H9 (cell line): ENCODE data around the gene ABCA7. TPM values are rescaled to one million over a fixed set of nuclear protein-coding genes. Genes with fewer than 3 reads are reported as not detected.
"Not testable (repeated sequence)": the region's sequence is repeated elsewhere in the genome, so short reads cannot be mapped to it uniquely, and the experiment has no call there.

Source experiments
- DNase-seq: peaks from one replicate; pipeline ENCODE4 v3.0.0-alpha.2; 2017
- H2AFZ ChIP-seq: one replicate; pipeline ENCODE4 v1.6.1; 2013; ENCODE audit warnings: mild to moderate bottlenecking, low read length, control low read depth, moderate library complexity
- H2AK5ac ChIP-seq: 2 replicates; pipeline ENCODE4 v1.6.1; 2013; ENCODE audit warnings: low read length, control low read depth, mixed read lengths; ENCODE audit not compliant: insufficient read length
- H2BK120ac ChIP-seq: one replicate; pipeline ENCODE4 v1.6.1; 2013; ENCODE audit warnings: low read depth, mild to moderate bottlenecking, low read length, control low read depth, inconsistent platforms; ENCODE audit not compliant: poor library complexity, severe bottlenecking
- H2BK12ac ChIP-seq: 2 replicates; pipeline ENCODE4 v1.6.1; 2013; ENCODE audit warnings: low read length, control low read depth, mixed read lengths, low read depth; ENCODE audit not compliant: insufficient read length
- H2BK15ac ChIP-seq: 2 replicates; pipeline ENCODE4 v1.6.1; 2013; ENCODE audit warnings: low read depth, low read length, control low read depth
- H2BK20ac ChIP-seq: one replicate; pipeline ENCODE4 v1.6.1; 2013; ENCODE audit warnings: low read depth, mild to moderate bottlenecking, low read length, control low read depth, inconsistent platforms; ENCODE audit not compliant: poor library complexity, severe bottlenecking
- H2BK5ac ChIP-seq: 2 replicates; pipeline ENCODE4 v1.6.1; 2013; ENCODE audit warnings: low read length, control low read depth, mixed read lengths; ENCODE audit not compliant: insufficient read length
- H3K14ac ChIP-seq: 2 replicates; pipeline ENCODE4 v1.6.1; 2013; ENCODE audit warnings: low read length, control low read depth; ENCODE audit not compliant: insufficient read depth
- H3K18ac ChIP-seq: 2 replicates; pipeline ENCODE4 v1.6.1; 2013; ENCODE audit warnings: low read depth, mild to moderate bottlenecking, mixed read lengths, low read length, control low read depth; ENCODE audit not compliant: insufficient read length
- H3K23ac ChIP-seq: 2 replicates; pipeline ENCODE4 v1.6.1; 2013; ENCODE audit warnings: low read length, control low read depth, mixed read lengths, low read depth; ENCODE audit not compliant: insufficient read length
- H3K23me2 ChIP-seq: 2 replicates; pipeline ENCODE4 v1.6.1; 2013; ENCODE audit warnings: low read depth, mild to moderate bottlenecking, mixed read lengths, low read length, control low read depth; ENCODE audit not compliant: insufficient read length, poor library complexity, severe bottlenecking
- H3K27ac ChIP-seq: 2 replicates; pipeline ENCODE4 v1.5.1; 2013; ENCODE audit warnings: low read length, control low read depth, mixed read lengths, low read depth; ENCODE audit not compliant: insufficient read length
- H3K27me3 ChIP-seq: 2 replicates; pipeline ENCODE4 v1.6.1; 2013; ENCODE audit warnings: low read length, control low read depth, inconsistent platforms; ENCODE audit not compliant: insufficient read depth
- H3K4ac ChIP-seq: 2 replicates; pipeline ENCODE4 v1.6.1; 2013; ENCODE audit warnings: low read depth, mild to moderate bottlenecking, control low read depth, inconsistent platforms, low read length, moderate library complexity
- H3K4me1 ChIP-seq: 2 replicates; pipeline ENCODE4 v1.6.1; 2013; ENCODE audit warnings: low read length, control low read depth, inconsistent platforms; ENCODE audit not compliant: insufficient read depth
- H3K4me2 ChIP-seq: 2 replicates; pipeline ENCODE4 v1.6.1; 2013; ENCODE audit warnings: low read length, control low read depth, mixed read lengths; ENCODE audit not compliant: insufficient read length, insufficient read depth
- H3K56ac ChIP-seq: 2 replicates; pipeline ENCODE4 v1.6.1; 2013; ENCODE audit warnings: low read depth, mild to moderate bottlenecking, mixed read lengths, low read length, control low read depth; ENCODE audit not compliant: insufficient read length
- H3K79me1 ChIP-seq: 2 replicates; pipeline ENCODE4 v1.6.1; 2013; ENCODE audit warnings: low read depth, mild to moderate bottlenecking, moderate library complexity, low read length, control low read depth, inconsistent platforms; ENCODE audit not compliant: insufficient read depth, poor library complexity, severe bottlenecking
- H3K79me2 ChIP-seq: 2 replicates; pipeline ENCODE4 v1.6.1; 2013; ENCODE audit warnings: low read length, control low read depth, inconsistent platforms; ENCODE audit not compliant: insufficient read depth
- H3K9ac ChIP-seq: 2 replicates; pipeline ENCODE4 v1.6.1; 2013; ENCODE audit warnings: low read length, control low read depth, mixed read lengths; ENCODE audit not compliant: insufficient read length; ENCODE audit errors: extremely low read depth
- H3K9me3 ChIP-seq: one replicate; pipeline ENCODE4 v1.6.1; 2013; ENCODE audit warnings: low read depth, low read length, inconsistent platforms; ENCODE audit not compliant: control insufficient read depth
- H3T11ph ChIP-seq: one replicate; pipeline ENCODE4 v1.6.1; 2013; ENCODE audit warnings: mild to moderate bottlenecking, low read length, control low read depth, inconsistent platforms
- H4K20me1 ChIP-seq: one replicate; pipeline ENCODE4 v1.6.1; 2013; ENCODE audit not compliant: control insufficient read depth, insufficient read length, insufficient read depth
- H4K5ac ChIP-seq: 2 replicates; pipeline ENCODE4 v1.6.1; 2013; ENCODE audit warnings: low read depth, mild to moderate bottlenecking, mixed read lengths, low read length, control low read depth; ENCODE audit not compliant: insufficient read length
- H4K8ac ChIP-seq: replicated peaks from 2 replicates; pipeline ENCODE4 v1.6.1; 2013; ENCODE audit warnings: low read length, control low read depth, mixed read lengths, low read depth; ENCODE audit not compliant: insufficient read length
- H4K91ac ChIP-seq: 2 replicates; pipeline ENCODE4 v1.6.1; 2013; ENCODE audit warnings: low read depth, mild to moderate bottlenecking, moderate library complexity, mixed read lengths, low read length, control low read depth; ENCODE audit not compliant: insufficient read length
- H3K27ac Mint-ChIP-seq, 3 experiments: 2 replicates in 2 of 3; 3 replicates in 1 of 3; pipeline ENCODE4 v1.8.0; 2020 to 2021; ENCODE audit warnings: mixed read lengths in 3 of 3, mild to moderate bottlenecking in 1 of 3, moderate library complexity in 1 of 3
- H3K27me3 Mint-ChIP-seq: 2 replicates; pipeline ENCODE4 v1.8.0; 2021; ENCODE audit warnings: low read depth, mild to moderate bottlenecking, moderate library complexity, mixed read lengths
- H3K36me3 Mint-ChIP-seq, 3 experiments: 2 replicates in 2 of 3; 3 replicates in 1 of 3; pipeline ENCODE4 v1.8.0; 2020 to 2021; ENCODE audit warnings: low read depth in 3 of 3, mixed read lengths in 3 of 3; ENCODE audit not compliant: insufficient read depth in 1 of 3
- H3K4me1 Mint-ChIP-seq, 2 experiments: 2 replicates each; pipeline ENCODE4 v1.8.0; 2020; ENCODE audit warnings: mixed read lengths in 2 of 2
- H3K4me3 Mint-ChIP-seq, 2 experiments: 2 replicates in 1 of 2; 3 replicates in 1 of 2; pipeline ENCODE4 v1.8.0; 2020 to 2021; ENCODE audit warnings: mild to moderate bottlenecking in 2 of 2, mixed read lengths in 2 of 2, moderate library complexity in 1 of 2
- H3K9me3 Mint-ChIP-seq, 2 experiments: 2 replicates in 1 of 2; 3 replicates in 1 of 2; pipeline ENCODE4 v1.8.0; 2020; ENCODE audit warnings: mild to moderate bottlenecking in 2 of 2, mixed read lengths in 2 of 2, moderate library complexity in 1 of 2
- WGBS: extraction: QIAGEN DNeasy Blood & Tissue Kit; methylation state at CpG from one replicate; pipeline ENCODE4 v1.1.7; 2013; ENCODE audit warnings: missing lambda C conversion rate, low lambda C conversion rate, mixed read lengths; ENCODE audit not compliant: insufficient read length; ENCODE audit errors: extremely low coverage; 5-methylcytosine and 5-hydroxymethylcytosine counted together
- total RNA-seq: library from RNA; stranded (reverse); gene quantifications from 2 replicates; pipeline ENCODE4 v1.2.1, GENCODE V29; 2021

The ABCA7 gene
- total RNA-seq, 1 experiment from 2014 or later, result 34.6 TPM

GRCh38 chr19:1025080-1025479 lies 14.8 kb upstream of the ABCA7 start:
- not testable (repeated sequence) for H4K8ac ChIP-seq, H2BK120ac ChIP-seq, H2BK15ac ChIP-seq, DNase-seq, H3K56ac ChIP-seq, H2AK5ac ChIP-seq, H3K14ac ChIP-seq, H3T11ph ChIP-seq, H3K9me3 ChIP-seq, H3K4me2 ChIP-seq, H3K27me3 ChIP-seq, H3K4me1 ChIP-seq, H2BK12ac ChIP-seq, H3K79me1 ChIP-seq, H2BK5ac ChIP-seq, H3K4ac ChIP-seq, H2BK20ac ChIP-seq, H3K23ac ChIP-seq, H3K18ac ChIP-seq, H3K9me3 Mint-ChIP-seq, H3K36me3 Mint-ChIP-seq, H3K27me3 Mint-ChIP-seq, H4K5ac ChIP-seq, H4K20me1 ChIP-seq, H3K27ac ChIP-seq, H3K9ac ChIP-seq, H4K91ac ChIP-seq, H2AFZ ChIP-seq
- peak overlapping the region in 2 of 3 experiments; percentile 78 to 83; a peak in 3 of 7 replicates for H3K27ac Mint-ChIP-seq
- no CpG with 5 or more reads among the region's 6 CpGs for WGBS
- peak overlapping the region in 1 of 2 experiments; percentile 57; a peak in 2 of 5 replicates for H3K4me3 Mint-ChIP-seq
- peaks cover 19% of the 10 kb centered on the region; the same call in 1 of the 2 replicates for H3K79me2 ChIP-seq
- peaks cover 4 to 22% of the 10 kb centered on the region in 2 experiments; a peak in 3 of 4 replicates for H3K4me1 Mint-ChIP-seq
- peaks cover 21% of the 10 kb centered on the region for H3K23me2 ChIP-seq
